GM18867 (cell line): Measurements from ENCODE around the gene REEP2.
"Not testable (repeated sequence)": the region's sequence is repeated elsewhere in the genome, so short reads cannot be mapped to it uniquely, and the experiment has no call there.

Experiments
- ATAC-seq: cut with Tn5 transposase; IDR thresholded peaks from one replicate; pipeline ENCODE4 v1.9.1; 2021; ENCODE audit warnings: mild to moderate bottlenecking, moderate library complexity; ENCODE audit not compliant: unreplicated experiment

REEP2 gene

GRCh38 chr5:138466125-138466899, 27.5 kb downstream of the REEP2 start:
- no peak for ATAC-seq

GRCh38 chr5:138466900-138467710, 28.2 kb downstream of the REEP2 start:
- no peak for ATAC-seq

GRCh38 chr5:138467711-138468132, 28.9 kb downstream of the REEP2 start:
- ATAC-seq = no peak

- ATAC-seq = no peak
These were observed 29.5 kb downstream of the REEP2 start for GRCh38 chr5:138468133-138468965.

GRCh38 chr5:138468966-138469539, 30.2 kb downstream of the REEP2 start:
- ATAC-seq = no peak

- no peak for ATAC-seq
These were observed 30.9 kb downstream of the REEP2 start for GRCh38 chr5:138469540-138470321.

GRCh38 chr5:138470322-138471051, 31.6 kb downstream of the REEP2 start:
- no peak for ATAC-seq

GRCh38 chr5:138471052-138471361, 32.1 kb downstream of the REEP2 start:
- no peak for ATAC-seq

GRCh38 chr5:138472353-138472752, 33.5 kb downstream of the REEP2 start:
- ATAC-seq = no peak

GRCh38 chr5:138473151-138473550, 34.3 kb downstream of the REEP2 start:
- ATAC-seq = not testable (repeated sequence)

GRCh38 chr5:138476918-138477317, 38.1 kb downstream of the REEP2 start:
- no peak for ATAC-seq

- no peak for ATAC-seq
These were observed 43.8 kb downstream of the REEP2 start for GRCh38 chr5:138482638-138483037.

- no peak for ATAC-seq
These were observed 49.7 kb downstream of the REEP2 start for GRCh38 chr5:138488481-138488945.

- no peak for ATAC-seq
These were observed 50.8 kb downstream of the REEP2 start for GRCh38 chr5:138489683-138490061.

GRCh38 chr5:138490648-138491283, 51.9 kb downstream of the REEP2 start:
- no peak for ATAC-seq

- ATAC-seq = no peak
These were observed 52.4 kb downstream of the REEP2 start for GRCh38 chr5:138491284-138491648.

GRCh38 chr5:138491669-138492559, 53.1 kb downstream of the REEP2 start:
- ATAC-seq = peak; percentile 99

- ATAC-seq = no peak
These were observed 53.7 kb downstream of the REEP2 start for GRCh38 chr5:138492560-138493045.
